Cardiac septum (tissue), 1 donor: Measurements from ENCODE around the gene GIMAP5. TPM values are rescaled to one million over a fixed set of nuclear protein-coding genes. Genes with fewer than 3 reads are reported as not detected.

ENCODE experiments used
- DNase-seq: peaks from one replicate; pipeline ENCODE4 v3.0.0-alpha.2; 2020; ENCODE audit warnings: low spot score
- intact Hi-C: fragments of 100-400 bp; cut with DNase I; formaldehyde crosslinking; loops from one replicate; pipeline ENCODE4 v1.14.0; 2022
- total RNA-seq: library from RNA; stranded (reverse); fragmentation: NEBNext Ultra II Directional; extraction: Animal tissue kit (Norgen Biotek cat#: 25700); gene quantifications from one replicate; pipeline ENCODE4 v1.2.1, GENCODE V29; 2021
- donor health status: DM: no; HTN: no; CAD: no.

Gene GIMAP5
- total RNA-seq, 1 donor from 2014 or later = 6.6 TPM

DNA sequence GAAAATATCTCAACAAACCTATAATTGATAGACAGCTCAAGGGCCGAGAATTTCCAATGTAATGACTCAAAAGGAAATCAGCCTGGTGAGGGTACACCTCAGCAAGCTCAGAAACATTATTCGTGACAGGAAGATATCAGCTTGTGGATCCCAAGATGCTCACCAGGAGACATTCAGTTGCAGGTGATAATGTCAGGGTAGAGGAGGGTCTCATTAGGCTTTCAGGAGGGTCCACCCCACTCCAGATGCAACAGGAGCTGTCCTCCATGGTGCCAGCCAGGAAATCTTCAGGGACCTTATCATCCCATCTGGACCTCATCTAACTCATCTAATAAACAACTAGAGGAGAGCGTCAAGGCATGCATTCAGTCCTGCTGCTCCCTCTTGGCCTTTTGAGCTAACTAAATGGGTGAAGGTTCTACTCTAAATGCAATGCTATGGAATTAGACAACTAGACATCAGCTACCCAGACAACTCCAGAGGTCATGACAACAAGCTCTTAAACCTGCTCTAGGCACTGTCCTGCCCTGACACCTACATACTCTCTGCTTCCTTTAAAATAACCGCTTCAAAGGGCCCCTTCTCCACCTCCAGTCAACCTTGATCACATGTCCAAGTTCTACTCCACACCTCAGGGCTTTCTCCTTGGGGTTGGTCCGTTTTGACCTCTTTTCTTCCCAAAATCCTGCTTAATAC, 4.3 kb upstream of the GIMAP5 start:
- DNase-seq = no peak
- intact Hi-C loops = no loop called here

- intact Hi-C loops = no loop called here
- DNase-seq = no peak
These were observed 3.6 kb upstream of the GIMAP5 start for GRCh38 chr7:150733482-150734095.

DNA sequence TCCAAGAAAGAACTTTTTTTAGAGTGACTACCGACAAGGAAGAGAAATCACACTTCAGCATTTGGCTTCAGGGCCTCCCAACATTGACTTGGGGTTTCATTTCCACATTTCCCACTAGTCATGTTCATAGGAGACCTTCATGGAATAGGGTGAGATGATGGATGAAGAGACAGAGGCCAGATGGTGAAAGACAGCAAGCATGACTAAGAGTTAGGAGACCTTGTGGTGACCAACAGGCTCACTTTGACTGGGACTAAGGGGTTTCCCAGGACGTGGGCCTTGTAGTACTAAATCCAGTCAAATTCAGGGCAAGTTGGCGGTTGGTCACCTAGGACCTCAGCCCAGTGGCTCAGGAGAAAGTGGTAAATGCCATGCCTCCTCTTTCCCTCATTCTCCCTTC, 3.0 kb upstream of the GIMAP5 start:
- intact Hi-C loops = no loop called here
- DNase-seq = no peak

DNA sequence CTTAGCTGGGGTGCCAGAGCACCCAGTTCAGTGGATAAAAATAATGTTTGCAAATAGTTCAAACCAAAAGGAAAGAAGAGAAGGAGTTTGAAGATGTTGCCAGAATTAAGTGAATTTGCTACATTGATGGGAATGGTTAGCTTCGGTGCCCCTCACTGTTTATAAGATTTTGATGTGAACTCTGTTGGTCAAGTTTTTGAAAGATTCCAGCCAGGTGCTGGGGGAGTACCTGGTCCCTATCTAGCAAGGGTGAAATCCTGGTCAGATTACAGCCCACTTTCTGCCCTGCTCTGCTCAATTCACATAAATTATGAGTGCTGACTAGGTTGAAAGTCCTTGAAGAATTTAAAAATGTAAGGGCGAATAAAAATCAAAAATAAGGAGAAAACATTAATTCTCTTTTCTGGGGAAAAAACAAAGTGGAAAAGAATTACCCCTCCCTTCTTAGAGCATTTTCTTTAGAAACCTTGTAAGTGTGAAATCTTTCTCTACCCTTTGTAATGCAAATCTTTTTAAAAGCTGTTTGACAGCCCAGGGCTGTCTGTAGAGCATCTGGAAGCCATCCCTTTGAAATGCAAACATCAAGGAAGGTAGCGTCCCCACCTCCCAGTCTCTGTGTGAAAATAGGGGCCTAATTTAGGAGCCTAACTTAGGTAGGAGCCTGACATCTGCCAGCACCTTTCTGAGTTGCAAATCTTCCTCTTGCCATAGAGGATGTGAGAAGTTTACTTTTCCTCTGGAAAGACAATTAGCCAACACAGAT, 1.4 kb upstream of the GIMAP5 start:
- intact Hi-C loops = loop anchor here (2.0 to 5.0 kb wide), 3 partner anchors 19 to 288 kb away; partner anchors contain the start of genes GIMAP1 and GIMAP6
- DNase-seq = no peak

DNA sequence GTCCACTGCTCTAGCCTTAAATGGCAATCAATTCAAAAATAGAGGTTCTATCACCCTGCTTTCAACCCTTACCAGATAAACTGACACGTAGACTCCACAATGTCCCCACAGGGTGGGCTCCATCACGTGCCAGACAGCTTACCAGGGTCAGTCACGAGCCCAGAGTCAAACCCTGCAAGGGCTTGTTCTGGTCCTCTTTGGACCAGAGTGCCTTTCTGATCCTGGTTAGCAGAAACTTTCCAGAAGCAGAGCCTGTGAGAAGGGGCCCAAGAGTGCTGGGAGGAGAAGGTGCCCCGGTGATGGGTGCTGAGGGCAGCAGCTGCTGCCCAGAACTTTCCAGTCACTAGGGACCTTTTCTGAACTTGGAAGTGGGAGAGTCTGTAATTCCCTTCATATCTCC, 354 bp upstream of the GIMAP5 start:
- no peak for DNase-seq
- intact Hi-C loops = loop anchor here (2.0 to 5.0 kb wide), 3 partner anchors 20 to 290 kb away; partner anchors contain the start of genes GIMAP1 and GIMAP6

DNA sequence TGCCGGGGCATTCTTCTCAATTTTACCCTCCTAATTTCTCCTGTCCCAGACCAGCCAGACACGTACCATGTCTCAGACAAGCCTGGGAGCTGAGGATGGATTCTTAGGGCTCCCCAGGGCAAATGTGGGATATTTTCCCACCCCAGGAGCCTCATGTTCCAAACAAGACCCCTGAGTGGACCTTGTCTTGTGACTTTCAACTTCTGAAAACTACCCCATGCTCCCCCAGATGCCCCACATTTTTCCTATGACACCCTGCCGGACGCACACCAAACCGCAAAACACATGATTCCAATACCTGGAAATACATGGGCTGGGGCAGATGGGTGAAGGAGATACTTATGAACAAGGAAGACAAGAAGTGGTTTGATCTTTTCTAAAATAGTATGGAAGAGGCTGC, 874 bp downstream of the GIMAP5 start:
- no peak for DNase-seq
- intact Hi-C loops = loop anchor here (1.0 to 5.0 kb wide), 3 partner anchors 18 to 291 kb away; partner anchors contain the start of gene GIMAP6

GRCh38 chr7:150738591-150739001, 1.4 kb downstream of the GIMAP5 start:
- intact Hi-C loops = loop anchor here (1.0 to 5.0 kb wide), 3 partner anchors 18 to 291 kb away; partner anchors contain the start of gene GIMAP6
- no peak for DNase-seq

GRCh38 chr7:150739033-150739432, 1.8 kb downstream of the GIMAP5 start:
- no peak for DNase-seq
- intact Hi-C loops = loop anchor here (5.0 kb wide), 2 partner anchors 107 to 292 kb away; partner anchors contain the start of gene GIMAP6

GRCh38 chr7:150740053-150740452, 2.8 kb downstream of the GIMAP5 start:
- no peak for DNase-seq
- intact Hi-C loops = no loop called here

- DNase-seq = no peak
- intact Hi-C loops = no loop called here
These were observed 5.2 kb downstream of the GIMAP5 start for GRCh38 chr7:150742286-150742968.

DNA sequence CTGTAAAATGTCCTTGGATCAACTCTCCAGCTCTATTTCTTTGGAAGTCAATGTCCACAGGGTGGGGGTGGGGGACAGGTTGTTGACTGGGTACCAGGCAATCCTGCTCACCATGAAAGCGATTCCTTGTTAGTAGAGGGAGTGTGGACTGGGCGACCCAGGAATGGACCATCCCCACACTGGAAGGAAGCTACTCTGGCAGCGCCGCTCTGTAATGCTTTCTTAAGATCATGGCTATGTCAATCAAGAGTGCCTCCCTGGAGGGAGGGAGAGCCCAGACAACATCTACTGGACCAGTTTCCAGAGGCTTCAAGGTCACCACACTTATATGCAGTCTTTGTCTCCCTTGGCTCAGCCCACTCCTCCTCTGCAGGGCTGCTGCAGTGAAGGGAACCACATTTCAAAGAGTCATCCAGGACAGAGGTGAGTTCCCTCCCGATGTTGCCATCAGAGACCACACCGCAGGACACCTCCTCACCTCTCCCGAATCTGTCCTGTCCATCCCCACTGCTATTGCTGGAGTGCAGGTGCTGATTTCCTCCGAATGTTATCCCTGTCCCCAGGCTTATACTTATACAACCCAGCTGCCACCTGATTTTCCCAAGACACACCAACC, 6.9 kb downstream of the GIMAP5 start:
- no peak for DNase-seq
- intact Hi-C loops = no loop called here

GRCh38 chr7:150745086-150745485, 7.9 kb downstream of the GIMAP5 start:
- DNase-seq = no peak
- intact Hi-C loops = no loop called here

DNA sequence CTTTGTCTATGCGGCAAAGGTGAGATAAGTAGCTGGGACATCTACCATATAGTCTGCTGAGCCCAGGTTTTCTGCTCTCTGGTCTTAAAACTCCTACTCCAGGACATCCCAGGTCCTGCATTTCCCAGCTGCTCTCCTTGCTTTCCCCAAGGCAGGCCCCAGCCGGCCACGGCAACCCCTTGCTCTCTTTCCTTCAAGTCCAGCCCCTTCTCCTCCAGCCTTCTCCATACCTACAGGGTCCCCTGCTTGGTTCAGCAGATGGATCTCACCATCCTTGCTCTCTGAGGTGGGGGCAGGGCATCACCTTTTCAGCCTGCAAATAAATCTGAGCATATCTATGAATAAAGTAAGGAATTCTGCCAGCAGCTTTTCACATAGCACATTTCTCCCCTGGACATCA, 8.7 kb downstream of the GIMAP5 start:
- intact Hi-C loops = no loop called here
- DNase-seq = no peak

DNA sequence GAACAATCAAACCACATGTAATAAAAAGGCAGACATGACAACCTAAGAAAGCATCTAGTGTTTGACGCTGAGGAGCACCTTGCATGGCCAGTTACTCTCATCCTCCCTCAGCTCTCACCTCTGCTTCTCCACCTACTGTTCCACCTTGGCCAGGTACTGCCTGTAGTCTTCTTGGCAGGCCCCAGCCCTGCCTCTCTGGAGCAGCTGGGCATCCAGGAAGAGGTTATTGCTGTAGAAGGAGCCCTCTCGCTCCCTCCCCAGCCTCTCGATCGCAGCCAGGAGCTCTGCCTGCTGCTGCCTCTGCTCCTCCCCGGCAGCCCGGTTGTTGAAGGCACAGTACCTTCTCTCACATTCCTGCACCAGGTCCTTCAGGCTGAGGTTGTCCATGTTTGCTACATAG, 9.7 kb downstream of the GIMAP5 start:
- DNase-seq = no peak
- intact Hi-C loops = no loop called here

- no peak for DNase-seq
- intact Hi-C loops = no loop called here
These were observed 11.2 kb downstream of the GIMAP5 start for GRCh38 chr7:150748376-150748775.

DNA sequence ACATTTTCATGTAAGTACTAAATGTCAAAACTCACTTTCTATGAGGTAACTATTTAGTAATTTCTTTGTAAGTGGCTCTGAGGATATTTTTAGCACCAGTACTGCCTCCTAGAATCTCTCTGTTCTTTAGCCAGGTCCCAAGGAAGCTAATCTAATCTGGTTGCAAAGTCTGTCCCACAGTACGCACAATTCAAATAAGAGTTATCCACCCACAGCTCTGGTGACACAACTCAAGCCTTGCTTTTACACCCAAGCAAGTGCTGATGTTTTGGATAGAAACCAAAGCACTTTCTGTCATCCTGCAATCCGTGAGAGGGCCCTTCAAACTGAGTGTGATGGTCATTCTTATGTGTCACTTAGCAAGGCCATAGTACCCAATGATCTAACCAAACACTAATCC, 14.5 kb downstream of the GIMAP5 start:
- intact Hi-C loops = loop anchor here (2.0 kb wide), 1 partner anchor 123 kb away; no protein-coding TSS in a partner anchor
- DNase-seq = no peak

GRCh38 chr7:150753239-150753638, 16.0 kb downstream of the GIMAP5 start:
- no peak for DNase-seq
- intact Hi-C loops = loop anchor here (2.0 kb wide), 1 partner anchor 124 kb away; no protein-coding TSS in a partner anchor

DNA sequence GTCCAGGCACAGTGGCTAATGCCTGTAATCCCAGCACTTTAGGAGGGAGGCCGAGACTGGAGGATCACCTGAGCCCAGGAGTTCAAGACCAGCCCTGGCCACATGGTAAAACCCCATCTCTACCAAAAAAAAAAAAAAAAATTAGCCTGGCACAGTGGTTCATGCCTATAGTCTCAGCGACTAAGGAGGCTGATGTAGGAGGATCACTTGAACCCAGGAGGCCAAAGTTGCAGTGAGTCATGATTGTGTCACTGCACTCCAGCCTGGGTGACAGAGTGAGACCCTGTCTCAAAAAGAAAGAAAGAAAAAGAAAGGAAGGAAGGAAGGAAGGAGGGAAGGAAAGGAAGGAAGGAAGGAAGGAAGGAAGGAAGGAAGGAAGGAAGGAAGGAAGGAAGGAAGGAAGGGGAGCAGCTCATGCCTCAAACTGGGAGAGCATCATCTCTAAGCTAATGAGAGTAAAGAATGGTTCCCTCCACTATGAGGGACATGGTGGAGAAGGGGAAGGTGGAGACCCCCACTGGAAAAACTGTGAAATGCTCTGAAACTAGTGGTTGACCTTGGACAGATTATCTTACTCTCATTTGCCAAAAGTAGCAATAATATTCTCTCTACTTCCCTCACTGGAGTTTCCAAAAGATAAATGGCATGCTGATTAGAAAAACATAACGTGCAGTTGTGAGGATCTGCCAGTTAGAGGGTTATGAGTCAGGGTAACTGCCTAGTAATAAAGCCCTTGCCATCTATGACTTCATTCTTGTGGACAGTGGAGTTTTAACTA, 16.8 kb downstream of the GIMAP5 start:
- no peak for DNase-seq
- intact Hi-C loops = loop anchor here (2.0 kb wide), 1 partner anchor 125 kb away; no protein-coding TSS in a partner anchor
